KMS-11 (cell line): ENCODE measurements around the gene POT1.

Source experiments
- H2AFZ ChIP-seq: fragments of 200-600 bp; sonication (generic); 2 replicates; pipeline ENCODE4 v1.6.1; 2016; ENCODE audit warnings: antibody characterized with exemption, mixed run types, low read depth
- H3K27ac ChIP-seq: fragments of 200-600 bp; sonication (generic); 2 replicates; pipeline ENCODE4 v1.6.1; 2016; ENCODE audit warnings: mild to moderate bottlenecking, mixed run types
- H3K27me3 ChIP-seq: fragments of 200-600 bp; sonication (generic); 2 replicates; pipeline ENCODE4 v1.6.1; 2017; ENCODE audit warnings: mild to moderate bottlenecking, low read depth, mixed run types, moderate library complexity; ENCODE audit not compliant: insufficient read depth
- H3K36me3 ChIP-seq: fragments of 200-600 bp; sonication (generic); 2 replicates; pipeline ENCODE4 v1.6.1; 2017; ENCODE audit warnings: mild to moderate bottlenecking, mixed run types; ENCODE audit not compliant: insufficient read depth
- H3K4me1 ChIP-seq: fragments of 200-600 bp; sonication (generic); 2 replicates; pipeline ENCODE4 v1.6.1; 2016; ENCODE audit warnings: mild to moderate bottlenecking, low read depth, mixed run types; ENCODE audit not compliant: poor library complexity, severe bottlenecking
- H3K4me2 ChIP-seq: fragments of 200-600 bp; sonication (generic); 2 replicates; pipeline ENCODE4 v1.7.0; 2016; ENCODE audit warnings: mild to moderate bottlenecking, mixed run types
- H3K4me3 ChIP-seq: fragments of 200-600 bp; sonication (generic); IDR thresholded peaks from 2 replicates; pipeline ENCODE4 v1.6.1; 2017; ENCODE audit warnings: low read depth, low read length, mixed read lengths; ENCODE audit not compliant: insufficient read depth
- H3K79me2 ChIP-seq: fragments of 200-600 bp; sonication (generic); 2 replicates; pipeline ENCODE4 v1.6.1; 2016; ENCODE audit warnings: low read depth, mixed run types; ENCODE audit not compliant: insufficient read depth
- H3K9ac ChIP-seq: fragments of 200-600 bp; sonication (generic); 2 replicates; pipeline ENCODE4 v1.6.1; 2016; ENCODE audit warnings: mild to moderate bottlenecking, mixed run types
- H4K20me1 ChIP-seq: fragments of 200-600 bp; sonication (generic); 2 replicates; pipeline ENCODE4 v1.6.1; 2016; ENCODE audit warnings: mild to moderate bottlenecking, mixed run types; ENCODE audit not compliant: insufficient read depth
- CTCF ChIP-seq: fragments of 200-600 bp; sonication (generic); conservative IDR thresholded peaks from 2 replicates; pipeline ENCODE4 v1.6.1; 2017; ENCODE audit warnings: low read depth, mild to moderate bottlenecking, antibody characterized with exemption, low read length, moderate library complexity, mixed read lengths

The POT1 gene

GRCh38 chr7:124956160-124956559, 26.5 kb upstream of the POT1 start:
- no peaks in the 10 kb centered on the region for H3K27me3 ChIP-seq
- peaks cover 10% of the 10 kb centered on the region for H3K4me1 ChIP-seq
- no peak overlapping the region for H3K9ac ChIP-seq
- H3K79me2 ChIP-seq = no peaks in the 10 kb centered on the region; the same call in 1 of the 2 replicates
- no peaks in the 10 kb centered on the region for H4K20me1 ChIP-seq
- no peak overlapping the region for H2AFZ ChIP-seq
- no peak overlapping the region for H3K4me2 ChIP-seq
- no peak for TF ChIP-seq CTCF
- H3K4me3 ChIP-seq = no peak overlapping the region
- no peaks in the 10 kb centered on the region for H3K36me3 ChIP-seq
- H3K27ac ChIP-seq = no peak overlapping the region

GRCh38 chr7:124954790-124955189, 25.2 kb upstream of the POT1 start:
- Histone ChIP-seq H3K4me1 (peaks cover 10% of the 10 kb centered on the region), H3K36me3 (no peaks in the 10 kb centered on the region), H3K4me3 (no peak overlapping the region), H3K9ac (no peak overlapping the region), H4K20me1 (no peaks in the 10 kb centered on the region), H3K4me2 (no peak overlapping the region), H3K79me2 (no peaks in the 10 kb centered on the region; the same call in 1 of the 2 replicates), H2AFZ (no peak overlapping the region), H3K27ac (no peak overlapping the region), H3K27me3 (no peaks in the 10 kb centered on the region)
- TF ChIP-seq CTCF = no peak

GRCh38 chr7:124945680-124946079, 16.1 kb upstream of the POT1 start:
- no peak for TF ChIP-seq CTCF
- no peaks in the 10 kb centered on the region for H4K20me1 ChIP-seq
- H3K4me2 ChIP-seq = no peak overlapping the region
- H3K4me3 ChIP-seq = no peak overlapping the region
- H3K27me3 ChIP-seq = no peaks in the 10 kb centered on the region
- no peaks in the 10 kb centered on the region for H3K79me2 ChIP-seq
- no peaks in the 10 kb centered on the region for H3K4me1 ChIP-seq
- no peaks in the 10 kb centered on the region for H3K36me3 ChIP-seq
- no peak overlapping the region for H3K9ac ChIP-seq
- H3K27ac ChIP-seq = no peak overlapping the region
- H2AFZ ChIP-seq = no peak overlapping the region

- Histone ChIP-seq H3K4me2 (no peak overlapping the region), H3K4me1 (no peaks in the 10 kb centered on the region), H2AFZ (no peak overlapping the region), H3K4me3 (no peak overlapping the region), H3K27me3 (no peaks in the 10 kb centered on the region), H4K20me1 (no peaks in the 10 kb centered on the region), H3K27ac (no peak overlapping the region), H3K9ac (no peak overlapping the region), H3K79me2 (no peaks in the 10 kb centered on the region), H3K36me3 (no peaks in the 10 kb centered on the region)
- TF ChIP-seq CTCF = no peak
Observed at GRCh38 chr7:124943472-124943871, 13.8 kb upstream of the POT1 start.
